Prostate gland (tissue), 2 donors: ENCODE results near the gene MRPS14. TPM values are rescaled to one million over a fixed set of nuclear protein-coding genes. Genes with fewer than 3 reads are reported as not detected.

Source experiments
- DNase-seq: peaks from one replicate; pipeline ENCODE4 v3.0.0-alpha.2; 2019; ENCODE audit warnings: low spot score
- H3K27ac ChIP-seq, 2 donors: fragments of 200-600 bp; sonication (generic); 2 replicates each; pipeline ENCODE4 v1.5.1; 2017 to 2019
- H3K27me3 ChIP-seq: fragments of 200-600 bp; sonication (generic); replicated peaks from 2 replicates; pipeline ENCODE4 v1.5.1; 2019; ENCODE audit not compliant: insufficient read depth
- H3K36me3 ChIP-seq, 2 donors: fragments of 200-600 bp; sonication (generic); 1 replicate in 1 of 2; 2 replicates in 1 of 2; pipeline versions ENCODE4 v1.5.1 to v1.8.1; 2017 to 2019
- H3K4me1 ChIP-seq: fragments of 200-600 bp; sonication (generic); replicated peaks from 2 replicates; pipeline ENCODE4 v1.5.1; 2019
- H3K4me3 ChIP-seq, 2 donors: fragments of 200-600 bp; sonication (generic); 2 replicates each; pipeline ENCODE4 v1.5.1; 2017 to 2019
- H3K9me3 ChIP-seq: fragments of 200-600 bp; sonication (generic); 2 replicates; pipeline ENCODE4 v1.5.1; 2017
- CTCF ChIP-seq, 4 experiments: fragments of 200-600 bp in 2 of 4; fragments of 450-650 bp in 2 of 4; sonication (generic) in 2 of 4; IDR thresholded peaks; 1 replicate in 3 of 4; 2 replicates in 1 of 4; pipeline ENCODE4 v1.5.1; 2016 to 2019; ENCODE audit warnings: antibody characterized with exemption in 4 of 4, mild to moderate bottlenecking in 2 of 4, moderate library complexity in 2 of 4
- POLR2A ChIP-seq: fragments of 450-650 bp; IDR thresholded peaks from one replicate; pipeline ENCODE4 v1.6.1; 2016; ENCODE audit warnings: antibody characterized with exemption, mild to moderate bottlenecking
- POLR2AphosphoS5 ChIP-seq: sonication (generic); formaldehyde crosslinking; IDR thresholded peaks from one replicate; pipeline ENCODE4 v1.6.1; 2017; ENCODE audit warnings: antibody characterized with exemption
- WGBS: methylation state at CpG from one replicate; pipeline ENCODE4 v1.1.5; 2018; 5-methylcytosine and 5-hydroxymethylcytosine counted together
- intact Hi-C: fragments of 100-400 bp; cut with DNase I; formaldehyde crosslinking; loops from one replicate; pipeline ENCODE4 v1.14.2; 2022
- total RNA-seq, 2 donors: library from RNA; depleted of rRNA; stranded (reverse); fragments of >200 nt; gene quantifications; one replicate each; pipeline ENCODE4 v1.1.0, GENCODE V29; 2016

Gene MRPS14
- total RNA-seq, 2 donors from 2014 or later: 25.6 to 32.1 TPM

GRCh38 chr1:175013445-175013844 lies 9.8 kb downstream of the MRPS14 start:
- no peaks in the 10 kb centered on the region for H3K27me3 ChIP-seq
- H3K4me3 ChIP-seq: no peak overlapping the region
- peaks cover 8 to 9% of the 10 kb centered on the region in 2 donors for H3K36me3 ChIP-seq
- H3K27ac ChIP-seq: no peak overlapping the region
- no peaks in the 10 kb centered on the region for H3K4me1 ChIP-seq
- H3K9me3 ChIP-seq: no peaks in the 10 kb centered on the region
- TF ChIP-seq POLR2AphosphoS5 (no peak), POLR2A (no peak), CTCF (IDR thresholded peaks at IDR 0.05) (no peak)
- intact Hi-C loops: no loop called here
- 88% methylated on average over 1 of the region's 1 CpG for WGBS
- DNase-seq: no peak

GRCh38 chr1:175009532-175009931 lies 13.7 kb downstream of the MRPS14 start:
- no peak overlapping the region for H3K4me3 ChIP-seq
- H3K36me3 ChIP-seq: peaks cover 0 to 8% of the 10 kb centered on the region in 2 donors
- H3K4me1 ChIP-seq: no peaks in the 10 kb centered on the region
- no peak for DNase-seq
- H3K9me3 ChIP-seq: no peaks in the 10 kb centered on the region
- intact Hi-C loops: no loop called here
- 75% methylated on average over 10 of the region's 10 CpGs for WGBS
- no peak for TF ChIP-seq POLR2AphosphoS5
- no peak for TF ChIP-seq CTCF (IDR thresholded peaks at IDR 0.05)
- TF ChIP-seq POLR2A: no peak
- H3K27ac ChIP-seq: no peak overlapping the region
- no peaks in the 10 kb centered on the region for H3K27me3 ChIP-seq

GRCh38 chr1:175005085-175005783 lies 18.0 kb downstream of the MRPS14 start:
- no peaks in the 10 kb centered on the region for H3K36me3 ChIP-seq
- WGBS: 93% methylated on average over 8 of the region's 8 CpGs

GRCh38 chr1:175003521-175003920 lies 19.7 kb downstream of the MRPS14 start:
- H3K9me3 ChIP-seq: no peaks in the 10 kb centered on the region
- H3K4me3 ChIP-seq: no peak overlapping the region
- no peak overlapping the region for H3K27ac ChIP-seq
- no peaks in the 10 kb centered on the region for H3K4me1 ChIP-seq
- H3K36me3 ChIP-seq: no peaks in the 10 kb centered on the region
- H3K27me3 ChIP-seq: no peaks in the 10 kb centered on the region
- no peak for DNase-seq
- intact Hi-C loops: no loop called here
- WGBS: 50% methylated on average over 2 of the region's 2 CpGs
- no peak for TF ChIP-seq POLR2A
- no peak for TF ChIP-seq POLR2AphosphoS5
- TF ChIP-seq CTCF (IDR thresholded peaks at IDR 0.05): no peak

More at GRCh38 chr1:175005085-175005783, 18.0 kb downstream of the MRPS14 start:
- DNase-seq: no peak
- Histone ChIP-seq H3K4me3 (no peak overlapping the region), H3K27me3 (no peaks in the 10 kb centered on the region), H3K27ac (no peak overlapping the region), H3K4me1 (no peaks in the 10 kb centered on the region), H3K9me3 (no peaks in the 10 kb centered on the region)
- intact Hi-C loops: no loop called here
- TF ChIP-seq CTCF (IDR thresholded peaks at IDR 0.05) (no peak), POLR2AphosphoS5 (no peak), POLR2A (no peak)

GRCh38 chr1:175002910-175003517 lies 20.2 kb downstream of the MRPS14 start:
- WGBS: 88% methylated on average over 17 of the region's 17 CpGs
- Histone ChIP-seq H3K9me3 (no peaks in the 10 kb centered on the region), H3K36me3 (no peaks in the 10 kb centered on the region), H3K27me3 (no peaks in the 10 kb centered on the region), H3K4me1 (no peaks in the 10 kb centered on the region), H3K27ac (no peak overlapping the region), H3K4me3 (no peak overlapping the region)
- intact Hi-C loops: no loop called here
- DNase-seq: no peak
- TF ChIP-seq POLR2AphosphoS5 (no peak), POLR2A (no peak), CTCF (IDR thresholded peaks at IDR 0.05) (no peak)
